Skeletal muscle cell (primary cell): ENCODE results near the gene EME2.
"Not testable (repeated sequence)": the region's sequence is repeated elsewhere in the genome, so short reads cannot be mapped to it uniquely, and the experiment has no call there.

Experiments
- DNase-seq: peaks from one replicate; pipeline ENCODE4 v3.0.0-alpha.2; 2010; ENCODE audit warnings: low read depth
- H3K4me3 ChIP-seq: 2 replicates; pipeline ENCODE4 v1.5.1; 2011; ENCODE audit warnings: low read depth, mild to moderate bottlenecking, control low read depth, low read length, moderate library complexity

The EME2 gene, protein sequence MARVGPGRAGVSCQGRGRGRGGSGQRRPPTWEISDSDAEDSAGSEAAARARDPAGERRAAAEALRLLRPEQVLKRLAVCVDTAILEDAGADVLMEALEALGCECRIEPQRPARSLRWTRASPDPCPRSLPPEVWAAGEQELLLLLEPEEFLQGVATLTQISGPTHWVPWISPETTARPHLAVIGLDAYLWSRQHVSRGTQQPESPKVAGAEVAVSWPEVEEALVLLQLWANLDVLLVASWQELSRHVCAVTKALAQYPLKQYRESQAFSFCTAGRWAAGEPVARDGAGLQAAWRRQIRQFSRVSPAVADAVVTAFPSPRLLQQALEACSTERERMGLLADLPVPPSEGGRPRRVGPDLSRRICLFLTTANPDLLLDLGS

DNA sequence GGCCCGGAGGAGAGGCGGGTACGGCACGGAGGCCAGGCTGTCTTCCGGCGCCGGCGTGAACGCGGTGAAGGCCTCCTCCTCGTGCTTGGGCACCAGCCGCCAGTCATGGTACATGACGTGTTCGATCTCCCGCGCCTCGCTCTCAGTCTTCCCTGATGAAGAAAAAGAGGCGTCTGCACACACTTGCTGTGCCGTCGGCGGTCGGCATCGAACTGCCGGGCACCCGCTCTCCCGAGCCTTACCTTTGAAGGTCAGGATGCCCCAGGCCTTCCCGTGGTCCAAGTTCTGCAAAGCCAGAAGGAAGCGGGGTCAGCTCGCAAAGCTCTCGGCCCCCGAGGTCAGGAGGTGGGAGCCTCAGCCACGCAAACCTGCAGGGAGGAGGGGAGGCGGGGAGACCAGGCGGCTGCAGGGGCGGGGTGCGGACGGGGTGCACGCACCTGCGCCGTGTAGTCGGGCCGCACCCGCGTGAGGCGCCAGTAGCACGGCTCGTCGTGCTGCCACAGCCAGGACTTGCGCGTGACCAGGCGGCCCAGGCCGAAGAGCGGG lies at the start of gene EME2:
EME2 (plus strand) TSS at position 449 of the 546 bp plus-strand sequence. CDS start 418 bp downstream, outside the sequence.
- DNase-seq: no peak
- H3K4me3 ChIP-seq: peak within 1 kb of the TSS; percentile 78

GRCh38 chr16:1723450-1724147 lies 49.0 kb upstream of the EME2 start:
- DNase-seq: no peak
- no peak overlapping the region for H3K4me3 ChIP-seq

DNA sequence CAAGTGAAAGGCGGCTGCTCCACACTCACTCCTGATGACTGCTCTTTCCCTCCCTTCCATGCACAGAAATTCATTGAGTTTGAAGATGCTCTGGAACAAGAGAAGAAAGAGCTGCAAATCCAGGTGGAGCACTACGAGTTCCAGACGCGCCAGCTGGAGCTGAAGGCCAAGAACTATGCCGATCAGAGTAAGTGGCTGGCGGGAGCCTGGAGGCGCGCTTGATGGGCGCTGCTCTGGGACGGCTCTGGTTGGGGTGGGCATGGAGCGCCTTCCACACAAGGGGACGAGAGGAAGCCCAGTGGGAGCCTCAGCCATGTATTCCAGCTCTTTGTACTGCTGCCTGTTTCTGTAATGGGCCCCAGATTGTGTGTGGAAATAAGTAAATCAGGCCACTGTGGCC lies 48.1 kb upstream of the EME2 start:
- no peak for DNase-seq

DNA sequence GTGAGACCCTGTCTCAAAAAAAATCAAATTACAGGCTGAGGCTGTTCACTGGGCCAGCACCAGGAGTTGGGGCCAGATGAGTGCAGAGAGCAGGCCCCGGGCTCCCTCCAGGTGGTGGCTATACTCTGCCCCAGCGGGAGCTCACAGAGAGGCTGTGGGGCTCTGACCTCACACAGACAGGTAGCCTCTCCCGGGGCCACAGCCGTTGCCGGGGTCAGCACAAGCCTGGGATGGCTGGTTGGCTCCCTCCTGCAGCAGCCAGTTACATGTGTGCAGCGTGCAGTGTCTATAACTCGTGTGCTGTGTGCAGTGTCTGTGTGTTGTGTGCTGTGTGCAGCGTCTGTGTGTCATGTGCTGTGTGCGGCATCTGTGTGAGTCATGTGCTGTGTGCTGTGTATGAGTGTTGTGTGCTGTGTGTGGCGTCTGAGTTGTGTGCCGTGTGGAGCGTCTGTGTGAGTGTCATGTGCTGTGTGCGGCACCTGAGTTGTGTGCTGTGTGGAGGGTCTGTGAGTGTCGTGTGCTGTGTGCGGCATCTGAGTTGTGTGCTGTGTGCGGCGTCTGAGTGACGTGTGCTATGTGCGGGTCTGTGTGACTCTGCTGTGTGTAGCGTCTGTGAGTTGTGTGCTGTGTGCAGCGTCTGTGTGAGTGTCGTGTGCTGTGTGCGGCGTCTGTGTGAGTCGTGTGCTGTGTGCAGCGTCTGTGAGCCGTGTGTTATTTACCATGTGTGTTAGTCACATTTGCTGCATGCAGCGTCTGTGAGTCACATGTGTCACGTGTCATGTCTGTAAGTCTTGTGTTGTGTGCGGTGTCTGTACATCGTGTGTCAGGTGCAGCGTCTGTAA lies 45.7 kb upstream of the EME2 start:
- no peak overlapping the region for H3K4me3 ChIP-seq
- no peak for DNase-seq

More for the DNA sequence above, 48.1 kb upstream of the EME2 start:
- H3K4me3 ChIP-seq: no peak overlapping the region

GRCh38 chr16:1727651-1728624 lies 44.7 kb upstream of the EME2 start:
- no peak overlapping the region for H3K4me3 ChIP-seq
- no peak for DNase-seq

GRCh38 chr16:1729026-1729425 lies 43.6 kb upstream of the EME2 start:
- no peak for DNase-seq
- H3K4me3 ChIP-seq: no peak overlapping the region

DNA sequence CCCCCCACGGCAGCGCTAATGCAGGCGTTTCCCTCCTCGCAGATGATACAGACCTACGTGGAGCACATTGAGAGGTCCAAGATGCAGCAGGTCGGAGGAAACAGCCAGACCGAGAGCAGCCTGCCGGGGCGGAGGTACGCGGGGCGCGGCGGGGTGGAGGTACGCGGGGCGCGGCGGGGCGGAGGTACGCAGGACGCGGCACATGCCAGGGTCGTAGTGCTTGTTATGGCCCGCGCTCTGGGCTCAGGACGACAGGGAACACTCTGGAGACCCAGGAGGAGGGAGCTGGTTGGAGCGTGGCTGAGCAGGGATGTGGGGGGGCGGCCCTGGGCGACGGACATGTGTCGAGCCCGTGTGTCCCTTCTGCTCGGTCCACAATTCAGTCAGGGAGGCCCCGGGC lies 43.2 kb upstream of the EME2 start:
- H3K4me3 ChIP-seq: no peak overlapping the region
- DNase-seq: no peak

DNA sequence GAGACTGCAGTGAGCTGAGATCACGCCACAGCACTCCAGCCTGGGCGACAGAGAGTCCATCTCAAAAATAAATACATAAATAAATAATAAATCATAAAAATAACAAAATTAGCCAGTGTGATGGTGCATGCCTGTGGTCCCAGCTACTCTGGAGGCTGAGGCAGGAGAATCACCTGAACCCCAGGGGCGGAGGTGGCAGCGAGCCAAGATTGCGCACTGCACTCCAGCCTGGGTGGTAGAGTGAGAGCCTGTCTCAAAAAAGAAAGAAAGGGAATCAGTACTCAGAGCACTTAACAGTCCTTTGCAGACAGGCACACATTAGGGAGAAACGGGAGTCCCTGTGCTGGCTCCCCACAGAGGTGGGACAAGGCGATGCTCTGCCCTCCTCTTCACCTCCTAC lies 41.5 kb upstream of the EME2 start:
- no peak overlapping the region for H3K4me3 ChIP-seq
- DNase-seq: no peak

DNA sequence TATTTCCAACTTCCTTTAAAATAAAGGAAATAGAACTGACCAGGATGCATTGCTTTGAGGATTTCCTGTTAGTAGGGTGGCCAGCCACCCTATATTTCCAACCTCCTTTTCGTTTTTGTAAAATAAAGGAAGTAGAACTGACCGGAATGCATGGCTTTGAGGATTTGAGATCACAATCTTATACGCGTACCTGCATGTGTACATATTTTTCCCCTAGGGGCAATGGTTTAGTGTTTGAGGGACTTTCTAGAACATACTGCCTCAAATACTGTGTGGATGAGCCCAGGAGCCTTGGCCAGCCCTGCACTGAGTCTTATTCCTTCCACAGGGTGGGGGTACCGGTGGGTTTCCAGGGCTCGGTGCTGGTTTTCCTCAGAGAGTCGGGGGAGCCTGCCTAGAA lies 41.0 kb upstream of the EME2 start:
- no peak overlapping the region for H3K4me3 ChIP-seq
- no peak for DNase-seq

GRCh38 chr16:1732071-1732470 lies 40.5 kb upstream of the EME2 start:
- H3K4me3 ChIP-seq: no peak overlapping the region
- no peak for DNase-seq

- H3K4me3 ChIP-seq, DNase-seq: not testable (repeated sequence)
These were observed 40.0 kb upstream of the EME2 start for GRCh38 chr16:1732551-1732987.

GRCh38 chr16:1734123-1734522 lies 38.5 kb upstream of the EME2 start:
- DNase-seq: no peak
- H3K4me3 ChIP-seq: no peak overlapping the region

GRCh38 chr16:1734816-1735215 lies 37.8 kb upstream of the EME2 start:
- no peak overlapping the region for H3K4me3 ChIP-seq
- DNase-seq: no peak

DNA sequence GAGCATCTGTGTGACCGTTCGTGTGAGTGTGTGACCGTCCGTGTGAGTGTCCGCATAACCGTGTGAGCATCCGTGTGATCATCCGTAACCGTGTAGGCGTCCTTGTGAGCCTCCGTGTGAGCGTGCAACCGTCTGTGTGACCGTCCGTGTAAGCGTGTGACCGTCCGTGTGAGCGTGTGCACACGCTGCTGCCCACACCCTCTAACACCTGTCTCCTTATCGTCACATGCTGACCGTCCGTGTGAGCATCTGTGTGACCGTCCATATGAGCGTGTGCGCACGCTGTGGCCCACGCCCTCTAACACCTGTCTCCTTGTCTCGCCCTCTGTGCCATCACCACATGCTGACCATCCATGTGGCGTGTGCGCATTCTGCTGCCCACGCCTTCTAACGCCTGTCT lies 32.4 kb upstream of the EME2 start:
- no peak for DNase-seq
- H3K4me3 ChIP-seq: no peak overlapping the region

GRCh38 chr16:1740781-1741490 lies 31.7 kb upstream of the EME2 start:
- no peak for DNase-seq
- no peak overlapping the region for H3K4me3 ChIP-seq

DNA sequence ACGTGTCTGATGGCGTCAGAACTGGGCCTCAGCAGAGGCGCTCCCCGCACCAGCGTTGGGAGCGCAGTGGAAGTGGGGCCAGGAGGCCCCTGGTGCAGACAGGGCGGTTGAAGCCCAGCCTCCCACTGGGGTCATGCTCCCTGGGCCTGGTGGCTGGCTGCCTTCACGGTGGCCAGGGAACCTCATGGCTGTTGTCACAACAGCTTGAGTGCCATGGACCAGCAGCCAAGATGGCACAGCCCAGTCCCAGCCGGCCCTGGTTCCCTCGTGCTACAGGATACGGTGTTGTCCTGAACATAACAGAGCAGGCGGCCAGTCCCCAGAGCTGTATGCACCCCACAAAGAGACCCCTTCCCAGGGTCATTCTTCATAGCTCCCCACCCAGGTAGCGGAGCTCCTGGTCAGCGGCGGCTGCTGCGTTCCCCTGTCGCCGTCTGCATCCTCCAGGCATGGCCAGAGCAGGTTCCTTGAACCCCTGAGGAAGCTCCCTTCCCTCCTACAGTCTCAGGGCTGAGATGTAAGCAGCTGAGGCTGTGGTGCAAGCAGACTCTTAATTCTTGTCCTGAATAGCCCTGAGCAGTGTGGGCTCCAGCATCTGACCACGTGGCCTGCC lies 31.0 kb upstream of the EME2 start:
- no peak for DNase-seq
- no peak overlapping the region for H3K4me3 ChIP-seq

DNA sequence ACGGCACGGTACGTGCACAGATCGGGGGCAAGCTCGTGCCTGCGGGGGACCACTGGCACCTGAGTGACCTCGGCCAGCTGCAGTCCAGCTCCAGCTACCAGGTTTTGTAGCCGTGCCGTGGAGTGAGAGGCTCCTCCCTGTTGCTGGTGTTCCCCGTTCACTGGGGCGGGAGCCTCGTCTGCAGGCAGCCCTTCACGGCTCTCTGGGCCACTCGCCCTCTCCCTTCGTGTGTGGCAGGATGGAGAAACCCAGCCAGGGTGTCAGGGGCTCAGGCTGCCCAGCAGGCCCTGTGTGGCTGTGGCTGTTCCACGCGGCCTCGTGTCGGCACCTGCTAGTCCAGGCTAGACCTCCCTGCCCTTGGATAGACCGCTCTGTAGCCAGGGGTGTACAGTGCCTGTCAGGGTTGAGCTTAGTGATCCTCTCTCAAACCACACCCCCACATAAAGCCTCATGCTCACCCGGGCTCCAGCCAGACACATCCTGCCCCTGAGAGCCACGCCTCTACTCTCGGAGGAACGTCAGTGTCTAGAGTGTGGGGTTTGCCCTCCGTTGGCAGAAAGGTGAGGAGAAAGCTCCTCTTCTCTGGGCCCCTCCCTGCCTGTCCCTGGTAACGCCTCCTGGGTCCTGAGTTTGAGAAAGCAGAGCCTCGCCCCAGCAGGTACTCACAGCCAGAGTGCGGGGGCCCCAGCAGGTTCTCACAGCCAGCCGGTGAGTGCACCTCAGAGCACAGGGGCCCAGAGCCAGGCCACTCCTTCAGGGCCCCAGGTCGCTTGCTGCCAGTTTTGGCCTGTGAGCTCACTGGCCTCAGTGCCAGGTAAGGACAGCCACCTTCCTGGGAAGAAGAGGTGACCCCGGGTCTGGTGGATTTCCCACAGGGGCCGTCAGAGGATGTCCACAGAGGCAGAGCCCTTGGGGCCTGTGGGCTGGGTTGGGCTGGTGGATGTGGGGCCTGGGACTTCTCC lies 29.0 kb upstream of the EME2 start:
- H3K4me3 ChIP-seq: no peak overlapping the region
- no peak for DNase-seq
